ENCODE data around the gene TNFAIP8L1. TPM values are rescaled to one million over a fixed set of nuclear protein-coding genes. Genes with fewer than 3 reads are reported as not detected.
"Not testable (repeated sequence)": the region's sequence is repeated elsewhere in the genome, so short reads cannot be mapped to it uniquely, and the experiment has no call there.

TNFAIP8L1 gene
- total and polyA plus RNA-seq, 2 of the 8 experiments (the other 6 are each of a cell fraction or from before 2014, with no cell fraction given): 3.2 to 6.1 TPM

GRCh38 chr19:4678881-4679790 is 39.8 kb downstream of the TNFAIP8L1 start (continued):
- no peak for TF ChIP-seq MAX (IDR thresholded peaks at IDR 0.05)
- no peak for TF ChIP-seq RAD21 (IDR thresholded peaks at IDR 0.05 in 1 of 2, conservative IDR thresholded peaks at IDR 0.05 in 1 of 2; ENCODE audit: low read depth in 2 of 2, low read length in 2 of 2)

GRCh38 chr19:4680021-4680420 is 40.7 kb downstream of the TNFAIP8L1 start:
- H3K4me1 ChIP-seq (replicated peaks in 1 of 4; ENCODE audit: control insufficient read depth in 3 of 4, insufficient read depth in 4 of 4, low read length in 3 of 4): peaks cover 0 to 11% (median 8%) of the 10 kb centered on the region in 4 experiments; a peak in 6 of 7 replicates
- H3K23ac ChIP-seq (ENCODE audit: insufficient read length); H4K5ac ChIP-seq (ENCODE audit: insufficient read length, low read depth, low read length); H3K14ac ChIP-seq (ENCODE audit: insufficient read length); H3K4me3 ChIP-seq (ENCODE audit: extremely low read depth in 1 of 4, insufficient read depth in 2 of 4, low read depth in 3 of 4, low read length in 4 of 4); H3K79me1 ChIP-seq (ENCODE audit: low read depth, low read length); H3K4ac ChIP-seq (replicated peaks; ENCODE audit: insufficient read length, low read depth, low read length); H4K20me1 ChIP-seq (replicated peaks in 1 of 2; ENCODE audit: control insufficient read depth in 1 of 2, insufficient read depth in 2 of 2, low read length in 2 of 2); H3K27ac ChIP-seq (ENCODE audit: low read depth, low read length); H2AK5ac ChIP-seq (ENCODE audit: low read depth, low read length); H3K23me2 ChIP-seq (ENCODE audit: low read depth, low read length); H4K91ac ChIP-seq (replicated peaks; ENCODE audit: insufficient read length, low read length); H2BK120ac ChIP-seq (replicated peaks; ENCODE audit: low read depth, low read length); H3K4me2 ChIP-seq (ENCODE audit: insufficient read depth in 1 of 2, low read depth in 2 of 2, low read length in 2 of 2); H3K9ac ChIP-seq (replicated peaks in 1 of 4; ENCODE audit: extremely low read depth in 1 of 4, low read depth in 3 of 4, low read length in 3 of 4); H2BK15ac ChIP-seq (ENCODE audit: low read length); H3K79me2 ChIP-seq (ENCODE audit: control insufficient read depth in 1 of 2, insufficient read depth in 2 of 2, low read length in 2 of 2); H3K56ac ChIP-seq (replicated peaks; ENCODE audit: insufficient read length, low read depth, low read length); H2BK20ac ChIP-seq (ENCODE audit: low read length); H2BK12ac ChIP-seq (ENCODE audit: low read depth, low read length); H2AFZ ChIP-seq (ENCODE audit: low read length); H3K27me3 ChIP-seq (replicated peaks in 1 of 4; ENCODE audit: control insufficient read depth in 3 of 4, extremely low read depth in 1 of 4, insufficient read depth in 3 of 4, low read length in 3 of 4); H2BK5ac ChIP-seq (ENCODE audit: low read depth, low read length); H3K9me3 ChIP-seq (ENCODE audit: insufficient read depth in 2 of 2, low read depth in 1 of 2, low read length in 1 of 2); FAIRE-seq; H4K8ac ChIP-seq (ENCODE audit: extremely low read depth, insufficient read depth, low read length); DNase-seq (ENCODE audit: low read depth in 1 of 2, low spot score in 2 of 2); H3K18ac ChIP-seq (ENCODE audit: extremely low read depth, low read length): not testable (repeated sequence)
- POLR2A ChIA-PET (ENCODE audit: partially characterized antibody): interaction anchor here (0.7 to 1.2 kb wide), 5 partner anchors 9 to 218 kb away, joined by 3 to 6 read pairs (median 3); no protein-coding TSS in a partner anchor
- CTCF ChIA-PET (ENCODE audit: partially characterized antibody): interaction anchor here (0.9 kb wide), 1 partner anchor 15 kb away, joined by 3 read pairs; no protein-coding TSS in a partner anchor
- peaks cover 0 to 15% (median 2%) of the 10 kb centered on the region in 4 experiments; a peak in 5 of 8 replicates for H3K36me3 ChIP-seq (ENCODE audit: control insufficient read depth in 2 of 4, insufficient read depth in 4 of 4, low read length in 3 of 4)
- 80% methylated on average over 4 of the region's 7 CpGs; no CpG with 5 or more reads in 1 of the 2 experiments for WGBS, 2 experiments (ENCODE audit: extremely low coverage in 1 of 2, insufficient coverage in 1 of 2, insufficient read length in 1 of 2, insufficient replicate concordance in 2 of 2, low coverage in 1 of 2, low lambda C conversion rate in 2 of 2, missing lambda C conversion rate in 1 of 2)
